Right atrium auricular region (tissue), 2 donors: ENCODE data around the gene VSTM2L. TPM values are rescaled to one million over a fixed set of nuclear protein-coding genes. Genes with fewer than 3 reads are reported as not detected.

Experiments used
- DNase-seq: peaks from one replicate; pipeline ENCODE4 v3.0.0-alpha.2; 2019; ENCODE audit warnings: low spot score
- H3K27ac ChIP-seq, 2 donors: fragments of 200-600 bp; sonication (generic); 1 replicate in 1 of 2; 2 replicates in 1 of 2; pipeline ENCODE4 v1.5.1; 2016 to 2019
- H3K27me3 ChIP-seq, 2 donors: fragments of 200-600 bp; sonication (generic); one replicate each; pipeline versions ENCODE4 v1.5.1 to v1.6.0; 2017 to 2019
- H3K36me3 ChIP-seq: fragments of 200-600 bp; sonication (generic); one replicate; pipeline ENCODE4 v1.5.1; 2016
- H3K4me1 ChIP-seq, 2 donors: fragments of 200-600 bp; sonication (generic); one replicate each; pipeline versions ENCODE4 v1.5.1 to v1.6.0; 2017 to 2019
- H3K4me3 ChIP-seq, 2 donors: fragments of 200-600 bp; sonication (generic); 1 replicate in 1 of 2; 2 replicates in 1 of 2; pipeline ENCODE4 v1.5.1; 2017 to 2019; ENCODE audit warnings: mild to moderate bottlenecking in 1 of 2, moderate library complexity in 1 of 2
- H3K9me3 ChIP-seq, 2 donors: fragments of 200-600 bp; sonication (generic); one replicate each; pipeline ENCODE4 v1.5.1; 2019
- CTCF ChIP-seq, 2 donors: fragments of 200-600 bp; sonication (generic); IDR thresholded peaks; one replicate each; pipeline ENCODE4 v1.5.1; 2019; ENCODE audit warnings: antibody characterized with exemption in 2 of 2
- total RNA-seq, 2 donors: library from RNA; depleted of rRNA; stranded (reverse); fragments of >200 nt; gene quantifications; one replicate each; pipeline ENCODE4 v1.1.0, GENCODE V29; 2016

Gene VSTM2L
- total RNA-seq, 2 donors from 2014 or later: 97.4 to 303 TPM

GRCh38 chr20:37905671-37906613 is 3.0 kb downstream of the VSTM2L start:
- Histone ChIP-seq H3K27ac (peak overlapping the region; percentile 84 to 92), H3K9me3 (no peaks in the 10 kb centered on the region), H3K4me3 (peak overlapping the region; percentile 61 to 64), H3K4me1 (peaks cover 0 to 36% of the 10 kb centered on the region in 2 donors), H3K36me3 (no peaks in the 10 kb centered on the region), H3K27me3 (peaks cover 0 to 7% of the 10 kb centered on the region in 2 donors)
- no peak for TF ChIP-seq CTCF (IDR thresholded peaks at IDR 0.05)
- no peak for DNase-seq

- H3K36me3 ChIP-seq: no peaks in the 10 kb centered on the region
- no peaks in the 10 kb centered on the region for H3K9me3 ChIP-seq
- peaks cover 0 to 7% of the 10 kb centered on the region in 2 donors for H3K27me3 ChIP-seq
- DNase-seq: no peak
- H3K4me3 ChIP-seq: no peak overlapping the region
- H3K4me1 ChIP-seq: peaks cover 0 to 42% of the 10 kb centered on the region in 2 donors
- peak overlapping the region; percentile 84 to 92 for H3K27ac ChIP-seq
- TF ChIP-seq CTCF (IDR thresholded peaks at IDR 0.05): no peak
These were observed 4.4 kb downstream of the VSTM2L start for GRCh38 chr20:37907330-37907676.

GRCh38 chr20:37907677-37908401 is 4.9 kb downstream of the VSTM2L start:
- Histone ChIP-seq H3K27ac (peak overlapping the region; percentile 84 to 92), H3K4me3 (no peak overlapping the region), H3K27me3 (peaks cover 0 to 7% of the 10 kb centered on the region in 2 donors), H3K4me1 (peaks cover 0 to 42% of the 10 kb centered on the region in 2 donors), H3K9me3 (no peaks in the 10 kb centered on the region), H3K36me3 (no peaks in the 10 kb centered on the region)
- no peak for TF ChIP-seq CTCF (IDR thresholded peaks at IDR 0.05)
- no peak for DNase-seq

- Histone ChIP-seq H3K4me1 (peaks cover 0 to 71% of the 10 kb centered on the region in 2 donors), H3K4me3 (no peak overlapping the region), H3K27me3 (no peaks in the 10 kb centered on the region), H3K36me3 (no peaks in the 10 kb centered on the region), H3K27ac (peak overlapping the region; percentile 27 to 39), H3K9me3 (no peaks in the 10 kb centered on the region)
- no peak for DNase-seq
- no peak for TF ChIP-seq CTCF (IDR thresholded peaks at IDR 0.05)
These were observed 8.3 kb downstream of the VSTM2L start for GRCh38 chr20:37911261-37911660.

- H3K4me3 ChIP-seq: no peak overlapping the region
- no peaks in the 10 kb centered on the region for H3K27me3 ChIP-seq
- peak overlapping the region; percentile 39 to 48 for H3K27ac ChIP-seq
- DNase-seq: no peak
- H3K9me3 ChIP-seq: no peaks in the 10 kb centered on the region
- no peaks in the 10 kb centered on the region for H3K36me3 ChIP-seq
- no peak for TF ChIP-seq CTCF (IDR thresholded peaks at IDR 0.05)
- H3K4me1 ChIP-seq: peaks cover 0 to 71% of the 10 kb centered on the region in 2 donors
These were observed 8.9 kb downstream of the VSTM2L start for GRCh38 chr20:37911838-37912281.
